Uterus (tissue), 2 donors: ENCODE results near the gene SPATA20.

Experiments used
- POLR2A ChIP-seq, 2 donors: fragments of 450-650 bp; IDR thresholded peaks; one replicate each; pipeline ENCODE4 v1.6.1; 2016; ENCODE audit warnings: antibody characterized with exemption in 2 of 2, mild to moderate bottlenecking in 1 of 2, moderate library complexity in 1 of 2
- TF ChIP-seq, protein P1 (sequence below), 4 experiments: fragments of 200-600 bp in 2 of 4; fragments of 450-650 bp in 2 of 4; sonication (generic) in 2 of 4; IDR thresholded peaks; one replicate each; pipeline ENCODE4 v1.5.1; 2016 to 2019; ENCODE audit warnings: antibody characterized with exemption in 4 of 4, mild to moderate bottlenecking in 2 of 4, moderate library complexity in 1 of 4

DNA sequence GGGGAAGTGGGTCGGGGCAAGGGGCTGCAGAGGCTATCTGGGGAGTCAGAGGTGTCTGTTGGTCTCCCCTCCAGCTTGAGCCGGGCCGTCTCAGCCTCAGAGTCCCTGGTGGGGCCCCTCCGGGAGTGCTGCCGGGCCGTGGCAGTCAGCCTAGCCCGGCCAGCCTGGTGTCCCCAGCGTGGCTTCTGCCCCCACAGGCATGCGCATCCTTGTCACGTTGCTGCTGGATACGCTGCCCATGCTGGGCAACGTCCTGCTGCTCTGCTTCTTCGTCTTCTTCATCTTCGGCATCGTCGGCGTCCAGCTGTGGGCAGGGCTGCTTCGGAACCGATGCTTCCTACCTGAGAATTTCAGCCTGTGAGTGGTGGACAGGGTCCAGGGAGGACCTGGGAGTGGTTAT lies 24.7 kb downstream of the SPATA20 start:
- TF ChIP-seq, protein P1, sequence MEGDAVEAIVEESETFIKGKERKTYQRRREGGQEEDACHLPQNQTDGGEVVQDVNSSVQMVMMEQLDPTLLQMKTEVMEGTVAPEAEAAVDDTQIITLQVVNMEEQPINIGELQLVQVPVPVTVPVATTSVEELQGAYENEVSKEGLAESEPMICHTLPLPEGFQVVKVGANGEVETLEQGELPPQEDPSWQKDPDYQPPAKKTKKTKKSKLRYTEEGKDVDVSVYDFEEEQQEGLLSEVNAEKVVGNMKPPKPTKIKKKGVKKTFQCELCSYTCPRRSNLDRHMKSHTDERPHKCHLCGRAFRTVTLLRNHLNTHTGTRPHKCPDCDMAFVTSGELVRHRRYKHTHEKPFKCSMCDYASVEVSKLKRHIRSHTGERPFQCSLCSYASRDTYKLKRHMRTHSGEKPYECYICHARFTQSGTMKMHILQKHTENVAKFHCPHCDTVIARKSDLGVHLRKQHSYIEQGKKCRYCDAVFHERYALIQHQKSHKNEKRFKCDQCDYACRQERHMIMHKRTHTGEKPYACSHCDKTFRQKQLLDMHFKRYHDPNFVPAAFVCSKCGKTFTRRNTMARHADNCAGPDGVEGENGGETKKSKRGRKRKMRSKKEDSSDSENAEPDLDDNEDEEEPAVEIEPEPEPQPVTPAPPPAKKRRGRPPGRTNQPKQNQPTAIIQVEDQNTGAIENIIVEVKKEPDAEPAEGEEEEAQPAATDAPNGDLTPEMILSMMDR (IDR thresholded peaks at IDR 0.05), result no peak
- no peak for TF ChIP-seq POLR2A (IDR thresholded peaks at IDR 0.05)
